Erythroblast (primary cell): ENCODE results near the gene NOP53.

ENCODE experiments used
- GATA1 ChIP-seq: IDR thresholded peaks from 2 replicates; pipeline ENCODE4 v1.6.1; 2011; ENCODE audit warnings: low read depth, mild to moderate bottlenecking, control low read depth, low read length, moderate library complexity
- POLR2A ChIP-seq: IDR thresholded peaks from 2 replicates; pipeline ENCODE4 v1.6.1; 2011; ENCODE audit warnings: mild to moderate bottlenecking, low read length

DNA sequence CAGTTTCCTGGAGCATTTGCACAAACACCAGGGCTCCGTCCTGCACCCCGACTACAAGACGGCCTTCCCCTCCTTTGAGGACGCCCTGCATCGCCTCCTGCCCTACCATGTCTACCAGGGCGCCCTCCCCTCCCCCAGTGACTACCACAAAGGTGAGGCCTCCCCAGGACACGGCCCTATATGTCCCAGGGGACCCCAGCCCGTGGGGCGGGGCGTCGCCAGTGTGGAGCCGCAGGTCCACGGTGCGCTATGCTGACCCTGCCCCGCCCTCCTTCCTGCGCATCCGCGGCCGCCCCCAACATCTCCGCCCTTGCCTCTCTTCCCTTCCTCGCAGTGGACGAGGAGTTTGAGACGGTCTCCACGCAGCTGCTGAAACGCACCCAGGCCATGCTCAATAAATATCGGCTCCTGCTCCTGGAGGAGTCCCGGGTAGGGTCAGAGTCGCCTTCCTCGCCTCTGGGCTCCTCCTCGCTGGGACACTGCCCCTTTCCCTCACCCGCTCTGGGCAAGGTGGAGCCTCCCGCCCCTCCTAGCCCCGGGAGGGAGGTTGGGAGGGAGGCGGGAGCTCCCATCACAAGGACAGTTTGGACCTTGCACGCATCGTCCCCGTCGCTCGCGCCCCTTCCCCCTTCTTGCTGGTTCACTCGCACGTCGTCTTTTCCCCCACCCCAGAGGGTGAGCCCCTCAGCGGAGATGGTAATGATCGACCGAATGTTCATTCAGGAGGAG lies 46.6 kb upstream of the NOP53 start:
- TF ChIP-seq POLR2A (no peak), GATA1 (no peak)
